Tibial nerve (tissue), 4 donors: ENCODE results near the gene POPDC3. TPM values are rescaled to one million over a fixed set of nuclear protein-coding genes. Genes with fewer than 3 reads are reported as not detected.

Experiments
- DNase-seq, 2 donors: peaks; one replicate each; pipeline ENCODE4 v3.0.0-alpha.2; 2019; ENCODE audit warnings: low spot score in 2 of 2
- H3K27ac ChIP-seq, 4 donors: fragments of 200-600 bp; sonication (generic) in 3 of 4; one replicate each; pipeline ENCODE4 v1.5.1; 2017 to 2019; ENCODE audit warnings: mild to moderate bottlenecking in 1 of 4
- H3K27me3 ChIP-seq, 2 donors: fragments of 200-600 bp; sonication (generic) in 1 of 2; one replicate each; pipeline versions ENCODE4 v1.5.1 to v1.6.0; 2017 to 2019
- H3K36me3 ChIP-seq, 3 donors: fragments of 200-600 bp; sonication (generic); one replicate each; pipeline ENCODE4 v1.5.1; 2018 to 2019
- H3K4me1 ChIP-seq, 4 donors: fragments of 200-600 bp; sonication (generic) in 3 of 4; one replicate each; pipeline ENCODE4 v1.5.1; 2017 to 2019
- H3K4me3 ChIP-seq, 4 donors: fragments of 200-600 bp; sonication (generic) in 3 of 4; one replicate each; pipeline ENCODE4 v1.5.1; 2017 to 2019; ENCODE audit warnings: mild to moderate bottlenecking in 1 of 4, moderate library complexity in 1 of 4
- H3K9me3 ChIP-seq, 4 donors: fragments of 200-600 bp; sonication (generic) in 3 of 4; one replicate each; pipeline ENCODE4 v1.5.1; 2017 to 2019
- EP300 ChIP-seq, 2 donors: sonication (generic); formaldehyde crosslinking; IDR thresholded peaks; one replicate each; pipeline ENCODE4 v1.6.1; 2017; ENCODE audit warnings: antibody characterized with exemption in 2 of 2, mild to moderate bottlenecking in 1 of 2
- POLR2A ChIP-seq, 2 donors: fragments of 450-650 bp; IDR thresholded peaks; one replicate each; pipeline ENCODE4 v1.6.1; 2017; ENCODE audit warnings: antibody characterized with exemption in 2 of 2, mild to moderate bottlenecking in 2 of 2, moderate library complexity in 2 of 2
- WGBS, 2 donors: methylation state at CpG; one replicate each; pipeline ENCODE4 v1.1.5; 2018; 5-methylcytosine and 5-hydroxymethylcytosine counted together
- total RNA-seq, 4 donors: library from RNA; depleted of rRNA; stranded (reverse); fragments of >200 nt; gene quantifications; one replicate each; pipeline ENCODE4 v1.1.0, GENCODE V29; 2016
- TF ChIP-seq, protein P1 (sequence below), 5 experiments: fragments of 200-600 bp in 3 of 5; fragments of 450-650 bp in 2 of 5; sonication (generic) in 3 of 5; IDR thresholded peaks; one replicate each; pipeline ENCODE4 v1.5.1; 2016 to 2019; ENCODE audit warnings: antibody characterized with exemption in 5 of 5, mild to moderate bottlenecking in 3 of 5, moderate library complexity in 2 of 5

The POPDC3 gene
- total RNA-seq, 4 donors from 2014 or later = 1.8 to 6.7 (median 2.6) TPM

DNA sequence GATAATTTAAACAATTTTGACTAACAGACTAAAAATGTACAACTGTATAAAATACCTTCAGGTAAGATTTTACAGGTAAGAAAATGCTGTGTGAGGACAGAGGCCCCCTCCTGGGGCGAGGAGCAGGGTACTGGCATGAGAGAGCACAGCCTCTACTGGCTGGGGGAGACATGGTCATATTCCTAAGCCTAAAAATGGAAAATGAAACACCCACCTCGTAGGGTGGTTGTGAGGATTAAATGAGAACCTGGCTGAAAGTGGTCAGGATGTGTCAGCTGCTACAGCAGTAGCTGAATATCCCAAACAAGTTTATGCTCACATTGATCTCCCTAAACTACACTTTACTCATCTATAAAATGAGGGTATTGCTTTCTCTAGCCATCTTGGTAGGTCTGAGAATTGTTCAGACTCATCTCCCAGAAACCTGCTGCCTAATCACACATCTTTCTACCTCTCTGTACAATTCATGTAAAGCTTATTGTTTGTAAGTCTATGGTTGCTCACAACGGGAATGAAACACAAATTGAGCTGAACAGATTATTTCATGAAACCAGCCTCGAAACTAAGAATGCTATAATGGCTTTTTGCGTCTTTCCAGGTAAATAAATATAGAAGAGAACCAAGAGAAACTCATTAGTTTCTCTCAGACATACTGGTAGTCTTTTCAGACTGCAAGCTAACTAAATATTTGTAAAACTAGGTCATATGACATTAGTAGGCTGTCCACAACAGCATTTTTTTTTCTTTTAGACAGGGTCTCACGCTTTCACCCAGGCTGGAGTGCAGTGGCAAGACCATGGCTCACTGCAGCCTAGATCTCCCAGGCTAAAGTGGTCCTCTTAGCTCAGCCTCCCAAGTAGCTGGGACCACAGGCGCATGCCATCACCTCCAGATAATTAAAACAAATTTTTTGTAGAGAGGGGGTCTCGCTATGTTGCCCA is 69.6 kb downstream of the POPDC3 start:
- Histone ChIP-seq H3K27me3 (no peaks in the 10 kb centered on the region), H3K36me3 (peaks cover 0 to under 1% (median 0%) of the 10 kb centered on the region in 3 donors)
- WGBS, 2 donors = 66 to 79% methylated on average over 8 of the region's 8 CpGs

DNA sequence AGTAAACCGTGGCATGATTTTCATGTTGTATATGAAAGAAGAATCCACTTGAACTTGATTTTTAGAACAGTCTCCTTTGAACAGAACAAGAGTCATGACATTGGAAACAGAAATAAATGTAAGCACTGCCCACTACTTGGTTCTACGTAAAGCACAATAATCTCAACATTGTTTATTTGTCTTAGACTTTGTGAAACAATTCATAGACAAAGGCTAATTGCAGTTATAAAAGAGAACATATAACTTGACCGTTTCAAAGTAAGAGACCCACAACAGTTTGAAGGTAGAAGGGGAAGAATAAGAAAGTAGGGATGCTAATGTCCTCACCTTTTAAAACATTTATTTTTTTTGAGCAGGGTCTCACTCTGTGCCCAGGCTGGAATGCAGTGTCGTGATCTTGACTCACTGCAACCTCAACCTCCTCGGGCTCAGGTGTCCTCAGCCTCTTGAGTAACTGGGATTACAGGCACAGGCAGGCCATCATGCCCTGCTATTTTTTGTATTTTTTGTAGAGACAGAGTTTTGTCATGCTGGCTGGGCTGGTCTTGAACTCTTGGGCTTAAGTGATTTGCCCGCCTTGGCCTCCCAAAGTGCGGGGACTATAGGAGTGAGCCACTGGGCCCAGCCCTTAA is 71.1 kb downstream of the POPDC3 start:
- Histone ChIP-seq H3K27ac (no peak overlapping the region), H3K9me3 (no peaks in the 10 kb centered on the region), H3K4me3 (no peak overlapping the region), H3K27me3 (no peaks in the 10 kb centered on the region), H3K36me3 (no peaks in the 10 kb centered on the region), H3K4me1 (no peaks in the 10 kb centered on the region)
- WGBS, 2 donors = 69 to 70% methylated on average over 7 of the region's 7 CpGs
- no peak for TF ChIP-seq EP300 (IDR thresholded peaks at IDR 0.05)
- TF ChIP-seq, protein P1, sequence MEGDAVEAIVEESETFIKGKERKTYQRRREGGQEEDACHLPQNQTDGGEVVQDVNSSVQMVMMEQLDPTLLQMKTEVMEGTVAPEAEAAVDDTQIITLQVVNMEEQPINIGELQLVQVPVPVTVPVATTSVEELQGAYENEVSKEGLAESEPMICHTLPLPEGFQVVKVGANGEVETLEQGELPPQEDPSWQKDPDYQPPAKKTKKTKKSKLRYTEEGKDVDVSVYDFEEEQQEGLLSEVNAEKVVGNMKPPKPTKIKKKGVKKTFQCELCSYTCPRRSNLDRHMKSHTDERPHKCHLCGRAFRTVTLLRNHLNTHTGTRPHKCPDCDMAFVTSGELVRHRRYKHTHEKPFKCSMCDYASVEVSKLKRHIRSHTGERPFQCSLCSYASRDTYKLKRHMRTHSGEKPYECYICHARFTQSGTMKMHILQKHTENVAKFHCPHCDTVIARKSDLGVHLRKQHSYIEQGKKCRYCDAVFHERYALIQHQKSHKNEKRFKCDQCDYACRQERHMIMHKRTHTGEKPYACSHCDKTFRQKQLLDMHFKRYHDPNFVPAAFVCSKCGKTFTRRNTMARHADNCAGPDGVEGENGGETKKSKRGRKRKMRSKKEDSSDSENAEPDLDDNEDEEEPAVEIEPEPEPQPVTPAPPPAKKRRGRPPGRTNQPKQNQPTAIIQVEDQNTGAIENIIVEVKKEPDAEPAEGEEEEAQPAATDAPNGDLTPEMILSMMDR (IDR thresholded peaks at IDR 0.05) = no peak
- no peak for TF ChIP-seq POLR2A (IDR thresholded peaks at IDR 0.05)
- DNase-seq = no peak

More for the DNA sequence above, 69.6 kb downstream of the POPDC3 start:
- DNase-seq = no peak
- Histone ChIP-seq H3K4me3 (no peak overlapping the region), H3K27ac (no peak overlapping the region), H3K4me1 (no peaks in the 10 kb centered on the region), H3K9me3 (no peaks in the 10 kb centered on the region)
- TF ChIP-seq EP300 (IDR thresholded peaks at IDR 0.05) (no peak), POLR2A (IDR thresholded peaks at IDR 0.05) (no peak)
- TF ChIP-seq, protein P1 (IDR thresholded peaks at IDR 0.05) = no peak

Other genes starting within 250 kb of the POPDC3 start
- gene LIN28B, start 222.9 kb downstream of the POPDC3 start, total RNA-seq = not detected
- 10 to 100 TPM; 19.7 to 21.9 (median 21.6) TPM for gene PREP, start 223.1 kb upstream of the POPDC3 start, total RNA-seq